Measurements from ENCODE around the gene TOB1. TPM values are rescaled to one million over a fixed set of nuclear protein-coding genes. Genes with fewer than 3 reads are reported as not detected.

TOB1 gene
- total and polyA plus RNA-seq, 8 donors = 30.1 to 346 (median 80.0) TPM

GRCh38 chr17:50892101-50892776, 26.1 kb upstream of the TOB1 start:
- TF ChIP-seq POLR2A (IDR thresholded peaks at IDR 0.05) = no peak
- WGBS, 5 donors = 77 to 88% (median 83%) methylated on average over 8 to 10 of the region's 10 CpGs
- intact Hi-C loops (cut with DNase I; ENCODE audit: low total_unique reads) = no loop called here
- Histone ChIP-seq H3K9me3 (no peaks in the 10 kb centered on the region), H3K4me3 (no peak overlapping the region), H3K27me3 (no peaks in the 10 kb centered on the region), H3K27ac (peak overlapping the region in 2 of 5 donors; percentile 52 to 79), H3K36me3 (no peaks in the 10 kb centered on the region), H3K4me1 (peaks cover 0 to 53% (median 12%) of the 10 kb centered on the region in 4 donors)
- DNase-seq = peak in 1 of 2 donors; percentile 2

GRCh38 chr17:50891577-50891989, 25.4 kb upstream of the TOB1 start:
- no peak for DNase-seq
- TF ChIP-seq EP300 (IDR thresholded peaks at IDR 0.05) = no peak
- no peak for TF ChIP-seq POLR2AphosphoS5 (IDR thresholded peaks at IDR 0.05)
- TF ChIP-seq POLR2A (IDR thresholded peaks at IDR 0.05) = no peak
- TF ChIP-seq CTCF (IDR thresholded peaks at IDR 0.05) = no peak
- Histone ChIP-seq H3K4me1 (peaks cover 0 to 52% (median 15%) of the 10 kb centered on the region in 4 donors), H3K4me3 (no peak overlapping the region), H3K36me3 (no peaks in the 10 kb centered on the region), H3K27ac (peak overlapping the region; percentile 45 to 79 (median 58)), H3K9me3 (no peaks in the 10 kb centered on the region), H3K27me3 (no peaks in the 10 kb centered on the region)
- 91 to 97% (median 93%) methylated on average over 4 of the region's 4 CpGs for WGBS, 5 donors
- intact Hi-C loops (cut with DNase I; ENCODE audit: low total_unique reads) = no loop called here

GRCh38 chr17:50890675-50891516, 24.7 kb upstream of the TOB1 start:
- peaks cover 0 to 52% (median 15%) of the 10 kb centered on the region in 4 donors for H3K4me1 ChIP-seq
- H3K9me3 ChIP-seq = no peaks in the 10 kb centered on the region
- H3K4me3 ChIP-seq = no peak overlapping the region
- TF ChIP-seq CTCF (IDR thresholded peaks at IDR 0.05) = no peak
- TF ChIP-seq POLR2AphosphoS5 (IDR thresholded peaks at IDR 0.05) = peak in 1 of 3 donors; percentile 22
- TF ChIP-seq EP300 (IDR thresholded peaks at IDR 0.05) = no peak
- no peak for TF ChIP-seq POLR2A (IDR thresholded peaks at IDR 0.05)
- H3K36me3 ChIP-seq = no peaks in the 10 kb centered on the region
- WGBS, 5 donors = 42 to 61% (median 52%) methylated on average over 12 of the region's 12 CpGs
- H3K27me3 ChIP-seq = no peaks in the 10 kb centered on the region
- DNase-seq = peak; percentile 25 to 70
- peak overlapping the region; percentile 45 to 79 (median 58) for H3K27ac ChIP-seq
- intact Hi-C loops (cut with DNase I; ENCODE audit: low total_unique reads) = no loop called here

- H3K9me3 ChIP-seq = no peaks in the 10 kb centered on the region
- no peaks in the 10 kb centered on the region for H3K36me3 ChIP-seq
- WGBS, 5 donors = 58 to 80% (median 62%) methylated on average over 3 of the region's 3 CpGs
- TF ChIP-seq POLR2A (IDR thresholded peaks at IDR 0.05) = no peak
- no peak for TF ChIP-seq POLR2AphosphoS5 (IDR thresholded peaks at IDR 0.05)
- TF ChIP-seq CTCF (IDR thresholded peaks at IDR 0.05) = no peak
- no peak for TF ChIP-seq EP300 (IDR thresholded peaks at IDR 0.05)
- H3K4me1 ChIP-seq = peaks cover 4 to 61% (median 22%) of the 10 kb centered on the region in 4 donors
- peak overlapping the region; percentile 47 to 79 (median 55) for H3K27ac ChIP-seq
- H3K27me3 ChIP-seq = no peaks in the 10 kb centered on the region
- peak in 1 of 2 donors; percentile 23 for DNase-seq
- H3K4me3 ChIP-seq = no peak overlapping the region
- intact Hi-C loops (cut with DNase I; ENCODE audit: low total_unique reads) = no loop called here
These were observed 23.5 kb upstream of the TOB1 start for GRCh38 chr17:50889528-50890118.

Data from stomach (tissue), 9 donors.